GM12801 (cell line): ENCODE data around the gene GABRG2.

Experiments
- TF ChIP-seq, protein P1 (sequence below): IDR thresholded peaks from one replicate; pipeline ENCODE4 v1.5.1; 2011; ENCODE audit warnings: control low read depth; ENCODE audit not compliant: insufficient read length; ENCODE audit errors: extremely low read depth

Gene GABRG2

DNA sequence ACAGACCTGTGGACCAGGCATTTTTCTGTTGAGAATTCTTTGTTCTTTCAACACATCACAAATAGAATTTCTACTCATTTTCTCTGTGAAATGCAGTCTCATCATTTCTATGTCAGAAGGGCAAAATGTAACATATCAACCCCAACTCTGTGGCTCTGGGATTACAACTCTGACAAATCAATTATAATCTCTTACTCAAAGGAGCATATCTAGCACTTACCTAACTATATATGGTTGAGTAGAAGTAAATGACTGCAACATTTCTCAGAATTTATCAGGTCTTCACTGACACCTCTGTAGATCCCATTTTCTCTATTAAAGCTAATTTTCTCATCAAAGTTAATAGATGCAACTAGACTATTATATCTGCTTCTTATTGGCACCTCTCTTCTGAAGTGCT, 64.8 kb downstream of the GABRG2 start:
- TF ChIP-seq, protein P1, sequence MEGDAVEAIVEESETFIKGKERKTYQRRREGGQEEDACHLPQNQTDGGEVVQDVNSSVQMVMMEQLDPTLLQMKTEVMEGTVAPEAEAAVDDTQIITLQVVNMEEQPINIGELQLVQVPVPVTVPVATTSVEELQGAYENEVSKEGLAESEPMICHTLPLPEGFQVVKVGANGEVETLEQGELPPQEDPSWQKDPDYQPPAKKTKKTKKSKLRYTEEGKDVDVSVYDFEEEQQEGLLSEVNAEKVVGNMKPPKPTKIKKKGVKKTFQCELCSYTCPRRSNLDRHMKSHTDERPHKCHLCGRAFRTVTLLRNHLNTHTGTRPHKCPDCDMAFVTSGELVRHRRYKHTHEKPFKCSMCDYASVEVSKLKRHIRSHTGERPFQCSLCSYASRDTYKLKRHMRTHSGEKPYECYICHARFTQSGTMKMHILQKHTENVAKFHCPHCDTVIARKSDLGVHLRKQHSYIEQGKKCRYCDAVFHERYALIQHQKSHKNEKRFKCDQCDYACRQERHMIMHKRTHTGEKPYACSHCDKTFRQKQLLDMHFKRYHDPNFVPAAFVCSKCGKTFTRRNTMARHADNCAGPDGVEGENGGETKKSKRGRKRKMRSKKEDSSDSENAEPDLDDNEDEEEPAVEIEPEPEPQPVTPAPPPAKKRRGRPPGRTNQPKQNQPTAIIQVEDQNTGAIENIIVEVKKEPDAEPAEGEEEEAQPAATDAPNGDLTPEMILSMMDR: no peak

DNA sequence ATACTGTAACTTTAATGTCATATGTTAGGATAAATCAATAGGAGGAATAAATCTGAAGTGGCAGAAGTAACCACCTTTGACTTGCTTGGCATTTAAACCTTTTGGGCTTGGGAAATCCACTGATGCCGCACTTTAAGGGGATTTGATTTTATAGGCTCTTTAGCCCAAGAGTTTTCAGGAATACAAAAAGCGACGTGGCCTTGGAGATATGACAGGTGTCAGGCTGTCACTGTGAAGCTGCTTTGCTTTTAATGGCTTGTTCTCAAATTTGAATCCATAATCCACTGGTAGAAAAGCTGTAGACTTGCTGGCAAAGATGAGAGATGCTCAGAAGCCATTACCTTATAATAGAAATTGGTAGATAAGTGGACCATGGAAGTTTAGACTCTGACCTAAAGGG, 71.6 kb downstream of the GABRG2 start:
- TF ChIP-seq, protein P1: no peak

- TF ChIP-seq, protein P1: no peak
Measured at GRCh38 chr5:162154242-162154641, 86.7 kb downstream of the GABRG2 start.

DNA sequence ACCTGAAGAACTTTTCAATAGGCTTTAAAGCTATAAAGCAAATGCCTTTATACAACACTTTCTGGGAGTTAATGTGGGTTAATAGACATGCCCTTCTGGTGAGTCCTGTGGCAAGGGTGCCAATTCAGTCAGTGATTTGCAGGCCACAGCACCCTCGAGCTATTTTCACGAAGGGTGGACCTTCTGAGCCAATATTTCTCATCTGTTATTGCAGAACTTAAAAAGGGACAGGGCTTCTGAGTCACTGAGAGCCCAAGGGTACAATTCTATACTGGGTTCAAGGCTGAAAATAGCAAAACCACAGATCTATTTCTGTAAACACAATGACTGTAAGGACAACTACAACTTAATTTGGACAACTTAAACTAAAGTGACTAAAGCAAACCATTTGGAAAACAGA, 92.8 kb downstream of the GABRG2 start:
- TF ChIP-seq, protein P1: no peak

GRCh38 chr5:162163663-162164062, 96.1 kb downstream of the GABRG2 start:
- TF ChIP-seq, protein P1: no peak

DNA sequence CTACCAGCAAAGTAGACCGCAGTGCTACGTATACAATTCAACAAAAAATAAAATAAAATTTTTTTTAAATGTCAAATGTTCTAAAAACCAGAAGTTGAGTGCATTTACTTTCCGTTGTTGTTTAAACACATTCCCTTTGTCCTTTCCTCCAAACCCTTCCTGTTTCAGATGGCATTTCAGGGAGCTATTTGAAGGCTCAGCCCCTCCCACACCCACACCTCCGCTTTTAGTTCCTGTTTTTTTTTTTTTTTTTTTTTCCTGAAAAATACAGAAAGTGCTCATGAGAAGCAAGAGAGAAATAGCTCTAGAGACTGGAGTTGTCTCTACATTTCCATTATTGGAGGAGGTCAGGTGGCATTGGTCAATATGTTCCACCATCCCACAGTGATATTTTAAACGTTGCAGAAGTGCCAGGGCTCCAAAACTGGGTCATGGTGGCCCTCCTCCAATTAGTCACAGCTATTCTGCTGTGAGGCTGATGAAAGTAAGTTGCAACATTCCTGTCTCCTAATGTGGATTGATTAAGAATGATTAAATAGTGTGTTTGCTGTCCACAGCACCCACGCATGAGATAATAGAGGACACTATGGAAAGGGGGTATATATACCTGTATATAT, 106.9 kb downstream of the GABRG2 start:
- TF ChIP-seq, protein P1: no peak

- TF ChIP-seq, protein P1: no peak
Measured at GRCh38 chr5:162187371-162187770, 119.8 kb downstream of the GABRG2 start.

GRCh38 chr5:162189719-162190118, 122.1 kb downstream of the GABRG2 start:
- TF ChIP-seq, protein P1: no peak
